HG03135 (cell line): ENCODE results near the gene LRP10.
"Not testable (repeated sequence)": the region's sequence is repeated elsewhere in the genome, so short reads cannot be mapped to it uniquely, and the experiment has no call there.

Experiments
- ATAC-seq: cut with Tn5 transposase; IDR thresholded peaks from one replicate; pipeline ENCODE4 v1.9.1; 2021; ENCODE audit warnings: mild to moderate bottlenecking, moderate library complexity; ENCODE audit not compliant: unreplicated experiment

The LRP10 gene

GRCh38 chr14:22843123-22843925 is 28.2 kb upstream of the LRP10 start:
- ATAC-seq = no peak

DNA sequence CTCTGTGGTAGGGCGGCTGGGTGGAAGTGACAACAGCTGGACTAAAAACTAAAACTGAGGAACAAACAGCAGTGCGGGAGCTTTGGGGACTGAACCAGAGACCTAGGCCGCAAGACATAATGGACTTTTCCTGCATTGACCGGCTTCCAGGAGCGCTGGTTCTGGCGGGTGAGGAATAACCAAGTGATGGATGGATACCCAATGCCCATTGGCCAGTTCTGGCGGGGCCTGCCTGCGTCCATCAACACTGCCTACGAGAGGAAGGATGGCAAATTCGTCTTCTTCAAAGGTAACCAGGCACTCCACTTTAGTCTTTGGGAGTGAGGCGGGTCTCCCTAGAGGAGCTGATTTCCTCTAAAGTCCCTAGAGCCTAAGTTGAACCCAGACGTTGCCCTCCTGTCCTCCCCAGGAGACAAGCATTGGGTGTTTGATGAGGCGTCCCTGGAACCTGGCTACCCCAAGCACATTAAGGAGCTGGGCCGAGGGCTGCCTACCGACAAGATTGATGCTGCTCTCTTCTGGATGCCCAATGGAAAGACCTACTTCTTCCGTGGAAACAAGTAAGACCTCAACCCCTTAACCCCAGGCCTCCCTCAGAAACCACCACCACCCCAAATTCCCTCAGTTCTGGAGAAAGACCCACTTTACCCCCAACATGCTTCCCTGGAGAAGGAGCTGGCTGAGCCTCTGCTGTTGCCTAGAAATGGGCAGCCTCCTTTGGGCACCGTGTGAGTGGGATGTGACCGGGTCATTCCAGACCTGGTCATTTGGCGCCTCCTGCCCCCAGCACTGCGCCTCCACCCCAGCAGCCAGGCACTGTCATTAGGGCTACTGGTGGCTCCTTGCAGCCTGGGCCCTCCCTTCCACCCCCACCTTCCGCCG is 27.1 kb upstream of the LRP10 start:
- ATAC-seq = no peak

DNA sequence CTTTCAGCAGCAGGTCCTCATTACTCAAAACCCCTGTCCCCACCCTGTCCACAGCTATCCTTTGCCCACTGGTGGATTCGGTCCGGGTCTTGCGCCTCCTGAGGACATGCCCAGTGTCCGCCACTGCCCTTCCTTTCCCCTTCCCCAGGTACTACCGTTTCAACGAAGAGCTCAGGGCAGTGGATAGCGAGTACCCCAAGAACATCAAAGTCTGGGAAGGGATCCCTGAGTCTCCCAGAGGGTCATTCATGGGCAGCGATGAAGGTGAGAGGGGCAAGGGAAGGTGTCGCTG is 26.5 kb upstream of the LRP10 start:
- ATAC-seq = no peak

- no peak for ATAC-seq
Observed at GRCh38 chr14:22845821-22846625, 25.5 kb upstream of the LRP10 start.

GRCh38 chr14:22846811-22847307 is 24.7 kb upstream of the LRP10 start:
- ATAC-seq = no peak

GRCh38 chr14:22847661-22848341 is 23.7 kb upstream of the LRP10 start:
- ATAC-seq = no peak

DNA sequence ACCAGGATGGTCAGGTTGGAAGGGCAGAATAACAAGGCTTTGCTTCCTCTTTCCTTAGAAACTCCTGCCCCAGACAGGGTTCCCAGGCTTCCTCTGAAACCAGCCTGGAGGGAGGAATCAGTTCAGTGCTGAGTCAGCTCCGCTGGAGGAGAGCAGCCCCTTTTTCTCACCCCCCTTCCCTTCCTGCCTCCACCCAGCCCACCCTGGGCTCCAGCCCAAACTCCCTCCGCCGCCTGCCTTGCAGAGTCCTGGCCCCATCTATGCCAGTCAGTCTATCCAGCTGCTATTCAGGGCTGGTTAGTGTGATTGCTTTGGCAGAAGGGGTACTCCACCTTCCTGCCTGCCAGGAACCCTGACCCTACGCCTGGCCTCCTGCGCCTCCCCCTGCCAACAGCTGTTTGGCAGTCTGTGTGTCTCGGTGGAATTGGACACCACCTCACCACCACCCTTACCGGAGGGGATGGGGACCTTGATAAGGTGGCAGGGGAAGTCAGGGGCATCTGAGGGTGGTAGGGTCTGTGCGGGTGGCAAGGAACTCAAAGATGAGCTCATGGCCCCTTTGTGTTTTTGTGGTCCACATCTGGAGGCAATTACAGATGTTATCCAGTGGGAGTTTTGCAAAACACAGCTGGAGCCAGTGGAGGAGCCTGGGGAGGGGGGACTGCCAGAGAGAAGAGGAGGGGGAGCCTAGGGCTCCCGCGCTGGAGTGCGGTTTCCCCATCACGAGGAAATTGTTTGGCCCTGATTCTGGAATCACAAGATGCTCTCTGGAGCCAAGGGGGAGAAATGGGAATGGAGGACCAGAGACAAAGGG is 23.0 kb upstream of the LRP10 start:
- ATAC-seq = no peak

GRCh38 chr14:22849212-22849819 is 22.2 kb upstream of the LRP10 start:
- no peak for ATAC-seq

DNA sequence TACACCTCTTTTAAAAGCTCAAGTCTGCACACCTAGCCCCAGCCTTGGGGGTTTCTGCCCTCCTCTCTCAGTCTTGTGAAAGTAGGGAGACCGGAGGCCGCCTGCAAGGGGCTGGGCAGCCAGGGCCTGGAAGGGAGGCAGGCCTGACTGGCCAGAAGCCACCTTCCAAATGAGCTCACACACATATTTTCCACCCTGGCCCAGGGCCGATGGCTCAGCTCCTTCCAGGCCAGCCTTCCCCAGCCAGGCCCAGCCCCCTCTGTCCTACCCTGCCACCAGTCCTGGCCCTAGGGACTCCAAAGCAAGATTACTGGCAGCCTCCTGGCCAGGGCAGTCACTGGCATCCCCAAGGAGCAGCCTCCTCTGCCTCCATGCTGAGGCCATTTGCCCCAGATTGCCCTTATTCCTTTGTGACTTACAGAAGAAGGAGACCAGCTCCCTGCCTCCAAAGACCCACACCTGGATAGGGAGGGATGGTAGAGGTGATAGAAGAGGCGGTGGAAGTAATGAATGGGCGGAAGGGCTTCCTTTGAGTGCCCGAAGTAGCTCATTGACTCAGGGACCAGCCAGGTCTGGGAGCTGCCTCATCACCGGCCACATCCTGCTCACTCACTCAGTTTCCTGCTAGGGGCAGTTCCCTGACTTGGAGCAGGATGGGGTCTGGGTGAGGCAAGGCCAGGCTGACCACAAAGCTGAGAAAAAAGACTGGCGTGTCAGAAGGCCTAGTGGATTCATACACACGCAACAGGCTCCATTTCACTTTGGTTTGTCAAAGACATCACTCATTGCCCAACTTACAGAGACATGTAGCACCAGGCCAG is 20.4 kb upstream of the LRP10 start:
- no peak for ATAC-seq

DNA sequence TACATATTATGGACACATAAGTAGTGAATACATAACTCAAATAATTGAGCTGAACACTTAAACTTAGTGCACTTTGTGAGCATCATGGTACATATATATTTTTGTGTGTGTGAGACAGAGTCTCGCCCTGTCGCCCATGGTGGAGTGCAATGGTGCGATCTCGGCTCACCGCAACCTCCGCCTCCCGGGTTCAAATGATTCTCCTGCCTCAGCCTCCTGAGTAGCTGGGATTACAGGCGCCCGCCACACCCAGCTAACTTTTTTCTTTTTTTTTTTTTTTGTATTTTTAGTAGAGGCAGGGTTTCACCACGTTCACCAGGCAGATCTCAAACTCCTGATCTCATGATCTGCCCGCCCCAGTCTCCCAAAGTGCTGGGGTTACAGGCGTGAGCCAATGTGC is 19.4 kb upstream of the LRP10 start:
- ATAC-seq = not testable (repeated sequence)

- ATAC-seq = no peak
Observed at GRCh38 chr14:22852599-22852939, 19.0 kb upstream of the LRP10 start.

GRCh38 chr14:22852940-22853767 is 18.4 kb upstream of the LRP10 start:
- ATAC-seq = peak; percentile 69

- not testable (repeated sequence) for ATAC-seq
Observed at GRCh38 chr14:22854296-22854695, 17.2 kb upstream of the LRP10 start.

- ATAC-seq = no peak
Observed at GRCh38 chr14:22854963-22855724, 16.4 kb upstream of the LRP10 start.

- ATAC-seq = no peak
Observed at GRCh38 chr14:22856428-22856827, 15.1 kb upstream of the LRP10 start.

DNA sequence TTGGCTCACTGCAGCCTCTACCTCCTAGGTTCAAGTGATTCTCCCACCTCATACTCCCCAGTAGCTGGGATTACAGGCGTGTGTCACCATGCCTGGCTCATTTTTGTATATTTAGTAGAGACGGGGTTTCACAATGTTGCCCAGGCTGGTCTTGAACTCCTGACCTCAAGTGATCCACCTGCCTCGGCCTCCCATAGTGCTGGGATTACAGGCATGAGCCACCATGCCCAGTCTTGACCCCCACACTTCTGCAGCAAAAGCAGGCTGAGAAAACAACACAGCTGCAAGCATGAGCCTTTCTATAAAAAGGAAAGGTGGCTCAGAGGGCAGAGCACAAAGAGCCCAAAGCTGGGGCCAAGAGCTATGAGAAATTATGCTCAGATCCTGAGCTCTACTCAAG is 11.2 kb upstream of the LRP10 start:
- not testable (repeated sequence) for ATAC-seq

DNA sequence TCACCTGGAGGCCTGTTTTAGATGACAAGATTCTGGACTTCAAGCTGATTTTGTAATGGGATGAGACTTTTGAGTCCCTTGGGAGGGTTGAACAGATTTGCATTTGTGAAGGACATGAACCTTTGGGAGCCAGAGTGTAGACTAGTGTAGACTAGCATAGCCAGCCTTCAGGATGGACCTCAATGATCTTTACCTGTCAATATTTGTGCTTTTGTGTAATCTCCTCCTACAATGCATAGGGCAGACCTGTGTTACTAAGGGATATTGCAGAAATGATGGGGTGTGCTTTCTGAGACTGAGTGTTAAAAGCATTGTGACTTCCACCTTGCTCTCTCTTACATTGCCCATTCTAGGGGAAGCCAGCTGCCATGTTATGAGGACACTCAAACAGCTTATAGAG is 9.9 kb upstream of the LRP10 start:
- no peak for ATAC-seq
